ENCODE measurements around the gene PRCC.

DNA sequence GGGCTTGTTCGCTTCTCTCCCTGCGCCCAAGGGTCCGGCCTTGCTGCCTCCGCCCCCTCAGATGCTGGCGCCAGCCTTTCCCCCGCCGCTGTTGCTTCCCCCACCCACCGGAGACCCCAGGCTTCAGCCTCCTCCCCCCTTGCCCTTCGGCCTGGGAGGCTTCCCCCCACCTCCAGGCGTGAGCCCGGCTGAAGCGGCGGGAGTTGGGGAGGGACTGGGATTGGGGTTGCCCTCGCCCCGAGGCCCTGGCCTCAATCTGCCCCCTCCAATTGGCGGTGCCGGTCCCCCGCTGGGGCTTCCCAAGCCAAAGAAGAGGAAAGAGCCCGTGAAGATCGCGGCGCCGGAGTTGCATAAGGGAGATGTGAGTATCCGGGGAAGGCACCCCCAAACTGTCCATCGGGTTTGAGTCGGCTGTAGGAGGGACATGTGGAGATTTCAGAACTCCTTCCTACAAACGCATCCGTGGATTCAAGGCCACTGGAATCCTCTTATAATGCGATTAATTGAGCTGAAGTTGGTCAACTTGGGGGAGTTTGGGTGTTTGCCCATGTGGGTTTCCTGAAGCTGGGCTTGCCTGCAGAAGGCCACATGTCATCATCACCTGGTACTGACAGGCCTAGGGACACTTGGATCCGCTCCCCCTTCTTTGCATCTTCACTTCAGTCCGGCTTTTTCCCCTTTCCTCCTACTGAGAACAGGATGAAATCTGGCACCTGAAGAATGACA lies 707 bp downstream of the PRCC start:
- TF ChIP-seq POLR2A (IDR thresholded peaks at IDR 0.05; ENCODE audit: low read length): no peak
- no peak for TF ChIP-seq PHF8 (IDR thresholded peaks at IDR 0.05; ENCODE audit: borderline replicate concordance, low read depth)
- no peak for TF ChIP-seq EP300 (IDR thresholded peaks at IDR 0.05)
- no peak for TF ChIP-seq CTCF (IDR thresholded peaks at IDR 0.05)
- TF ChIP-seq ZC3H11A (IDR thresholded peaks at IDR 0.05): no peak

Data from A549 (cell line).